DMS153 (cell line): Measurements from ENCODE around the gene EEFSEC.

Experiments used
- DNase-seq: peaks from one replicate; lab custom pipeline; 2025; lab: John Stamatoyannopoulos, UW

Gene EEFSEC

DNA sequence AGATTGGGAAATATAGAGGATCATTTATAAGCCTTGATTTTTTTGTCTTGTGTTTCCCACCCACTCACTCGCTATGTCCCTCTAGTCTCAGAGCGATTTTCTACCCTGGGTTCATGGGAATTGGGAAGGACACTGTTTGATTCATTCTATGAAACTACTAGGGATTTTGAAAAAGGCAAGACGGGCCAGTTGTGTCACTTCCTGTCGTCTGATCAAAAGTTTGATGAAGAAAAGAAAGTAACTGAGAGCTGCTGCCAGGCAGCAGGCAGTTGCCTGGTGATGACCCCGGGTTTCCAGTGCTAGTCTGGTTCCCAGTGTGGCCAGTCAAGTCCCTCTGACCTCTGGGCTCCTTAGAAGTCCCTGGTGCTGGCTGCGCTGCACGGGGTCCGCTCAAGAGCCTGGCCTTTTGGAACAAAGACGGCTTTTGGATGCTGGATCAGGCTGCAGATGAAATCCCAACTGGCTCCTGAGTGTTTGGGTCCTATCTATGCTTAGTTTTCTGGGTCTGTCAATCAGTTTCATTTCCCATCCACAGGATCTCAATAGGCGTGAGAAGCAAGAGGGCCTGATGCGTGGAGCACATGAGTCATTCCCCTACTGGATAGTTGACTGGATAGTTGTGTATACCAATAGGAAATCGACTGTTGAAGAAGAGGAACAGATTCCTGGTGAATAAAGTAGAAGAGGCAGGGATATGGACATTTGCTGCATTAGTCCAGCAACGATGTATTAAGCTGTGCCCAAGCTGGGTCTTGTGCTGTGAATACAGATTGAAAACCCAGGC, 89.7 kb downstream of the EEFSEC start:
- DNase-seq, result no peak

- no peak for DNase-seq
Observed at GRCh38 chr3:128243602-128244504, 90.6 kb downstream of the EEFSEC start.

GRCh38 chr3:128245460-128245859, 92.2 kb downstream of the EEFSEC start:
- DNase-seq, result no peak

DNA sequence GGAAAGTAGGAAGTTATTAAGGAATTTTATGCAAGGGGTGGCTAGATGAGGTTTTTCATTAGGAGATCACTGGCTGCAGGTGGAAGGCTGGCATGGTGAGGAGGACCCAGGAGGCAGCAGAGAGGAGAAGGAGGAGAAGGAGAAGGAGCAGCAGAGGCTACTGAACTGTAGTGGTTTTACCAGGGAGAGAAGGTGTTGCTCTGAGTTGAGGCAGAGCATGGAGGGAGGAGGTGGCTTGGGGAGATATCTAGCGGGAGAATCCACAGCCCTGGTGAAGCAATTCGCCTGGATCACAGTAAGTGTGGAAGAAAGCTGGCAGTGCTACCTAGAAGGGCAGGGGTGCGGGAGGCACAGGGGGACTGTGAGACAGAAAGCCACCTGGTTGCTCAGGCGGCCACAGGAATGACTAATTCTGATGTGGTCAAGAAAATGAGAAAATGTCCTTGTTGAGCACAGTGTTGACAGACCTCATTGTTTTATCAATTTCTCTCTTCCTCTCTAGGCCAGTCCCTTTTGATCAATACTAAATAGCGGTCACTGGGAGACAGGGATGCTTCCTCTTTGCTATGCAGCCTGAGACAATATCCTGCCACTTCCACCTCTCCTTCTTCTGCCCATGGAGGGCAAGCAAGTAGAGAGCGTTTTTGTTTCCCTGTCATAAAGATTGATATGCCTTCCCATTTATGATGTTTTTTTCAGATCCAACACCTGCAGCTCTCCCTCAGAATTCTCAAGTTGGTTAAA, 94.6 kb downstream of the EEFSEC start:
- DNase-seq, result peak; percentile 28

DNA sequence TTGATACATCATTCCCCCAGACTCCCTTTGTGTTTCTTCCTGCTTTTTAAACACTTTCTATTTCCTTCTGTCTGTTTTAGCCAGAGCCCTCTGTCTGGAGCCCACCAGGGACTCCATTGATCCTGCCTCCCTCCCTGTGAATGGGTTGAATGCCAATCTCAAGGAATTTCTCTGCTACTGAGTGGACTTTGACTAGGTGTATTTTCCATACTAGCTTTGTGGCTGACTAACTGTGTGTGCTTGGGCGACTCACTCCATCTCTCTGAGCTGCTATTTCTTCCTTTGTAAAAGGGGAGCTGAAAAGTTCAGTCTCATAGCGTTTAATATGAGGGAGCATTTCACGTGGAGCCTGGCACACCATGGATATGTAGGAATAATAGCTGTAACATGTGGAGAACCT, 98.8 kb downstream of the EEFSEC start:
- no peak for DNase-seq

- DNase-seq, result no peak
Observed at GRCh38 chr3:128253150-128253549, 99.9 kb downstream of the EEFSEC start.

- no peak for DNase-seq
Observed at GRCh38 chr3:128254066-128254590, 100.8 kb downstream of the EEFSEC start.

GRCh38 chr3:128254967-128255366, 101.7 kb downstream of the EEFSEC start:
- DNase-seq, result no peak

DNA sequence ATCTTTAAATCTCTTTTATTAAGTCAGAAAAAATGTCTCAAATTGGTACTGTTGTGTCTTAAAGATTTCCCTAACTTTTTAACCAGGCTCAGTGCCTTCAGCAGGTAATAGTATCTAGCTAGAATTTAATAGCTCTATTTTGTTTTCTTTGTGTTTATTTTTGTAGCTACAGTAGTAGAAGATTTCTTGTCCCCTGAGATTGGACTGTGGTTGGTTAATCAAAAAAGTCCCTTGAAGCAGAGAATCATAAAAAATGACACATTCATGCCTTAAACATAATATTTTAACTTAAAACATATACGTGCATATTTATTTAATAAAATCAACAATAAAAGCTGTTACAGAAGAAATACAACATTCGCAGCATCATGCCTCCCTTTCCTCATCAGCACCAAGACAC, 102.8 kb downstream of the EEFSEC start:
- no peak for DNase-seq

GRCh38 chr3:128257632-128258031, 104.4 kb downstream of the EEFSEC start:
- DNase-seq, result no peak

- no peak for DNase-seq
Observed at GRCh38 chr3:128260275-128260674, 107.0 kb downstream of the EEFSEC start.

GRCh38 chr3:128262457-128262856, 109.2 kb downstream of the EEFSEC start:
- no peak for DNase-seq

DNA sequence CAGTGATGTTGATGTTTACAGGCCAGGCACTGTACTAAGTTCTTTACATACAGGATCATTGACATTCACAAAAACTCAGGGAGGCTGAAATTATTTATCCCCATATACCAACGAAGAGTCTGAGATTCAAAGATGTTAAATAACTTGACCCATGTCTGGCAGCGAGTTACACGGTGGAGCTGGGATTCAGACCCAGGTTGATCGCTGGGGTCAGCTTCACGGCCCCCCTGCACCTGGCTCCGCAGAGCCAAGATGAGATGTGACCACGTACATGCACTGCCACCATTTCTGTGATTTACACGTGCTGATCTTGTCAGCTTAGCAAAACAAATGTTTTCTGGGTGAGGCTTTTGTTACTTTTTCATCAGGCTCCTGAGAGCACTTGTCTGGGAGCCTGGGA, 109.8 kb downstream of the EEFSEC start:
- DNase-seq, result no peak

GRCh38 chr3:128263946-128264345, 110.7 kb downstream of the EEFSEC start:
- no peak for DNase-seq

GRCh38 chr3:128266453-128266852, 113.2 kb downstream of the EEFSEC start:
- no peak for DNase-seq

DNA sequence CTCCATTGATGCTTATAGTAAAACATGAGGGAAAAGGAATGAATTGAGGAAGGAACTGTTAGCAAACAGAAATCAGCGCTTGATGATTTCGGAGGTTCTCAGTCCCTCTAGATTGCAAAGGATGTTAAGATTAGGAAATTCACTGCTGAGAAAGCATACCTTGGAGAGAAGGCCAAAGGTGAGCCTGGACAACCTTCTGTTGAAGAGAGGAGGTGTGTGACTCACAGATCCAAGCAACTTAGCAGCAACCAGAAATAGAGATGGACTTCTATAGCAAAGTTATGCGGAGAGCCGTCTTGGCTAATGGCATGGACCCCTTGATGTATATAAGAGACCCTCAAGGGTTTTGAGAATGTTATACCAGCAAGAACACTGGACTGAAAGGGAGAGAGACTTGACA, 114.3 kb downstream of the EEFSEC start:
- no peak for DNase-seq

- DNase-seq, result no peak
Observed at GRCh38 chr3:128269006-128269775, 115.9 kb downstream of the EEFSEC start.

DNA sequence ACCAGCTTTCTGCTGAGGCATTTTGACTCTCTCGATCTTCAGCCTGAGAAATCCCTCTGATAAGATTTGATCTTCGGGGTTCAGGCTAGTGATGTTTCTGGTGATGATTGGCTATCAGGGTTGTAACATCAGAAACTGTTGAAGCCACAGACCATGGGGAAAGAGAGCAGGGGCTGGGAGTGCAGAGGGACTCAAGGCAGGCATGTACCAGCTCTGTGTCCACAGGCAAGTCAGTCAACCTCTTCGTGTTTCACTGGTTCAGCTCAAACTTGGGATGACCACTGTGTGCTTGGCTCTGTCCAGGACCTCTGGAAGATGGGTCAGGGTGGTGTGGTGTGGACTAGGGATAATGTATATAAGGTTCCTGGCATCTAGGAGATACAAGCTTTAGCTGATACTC, 116.5 kb downstream of the EEFSEC start:
- DNase-seq, result no peak

DNA sequence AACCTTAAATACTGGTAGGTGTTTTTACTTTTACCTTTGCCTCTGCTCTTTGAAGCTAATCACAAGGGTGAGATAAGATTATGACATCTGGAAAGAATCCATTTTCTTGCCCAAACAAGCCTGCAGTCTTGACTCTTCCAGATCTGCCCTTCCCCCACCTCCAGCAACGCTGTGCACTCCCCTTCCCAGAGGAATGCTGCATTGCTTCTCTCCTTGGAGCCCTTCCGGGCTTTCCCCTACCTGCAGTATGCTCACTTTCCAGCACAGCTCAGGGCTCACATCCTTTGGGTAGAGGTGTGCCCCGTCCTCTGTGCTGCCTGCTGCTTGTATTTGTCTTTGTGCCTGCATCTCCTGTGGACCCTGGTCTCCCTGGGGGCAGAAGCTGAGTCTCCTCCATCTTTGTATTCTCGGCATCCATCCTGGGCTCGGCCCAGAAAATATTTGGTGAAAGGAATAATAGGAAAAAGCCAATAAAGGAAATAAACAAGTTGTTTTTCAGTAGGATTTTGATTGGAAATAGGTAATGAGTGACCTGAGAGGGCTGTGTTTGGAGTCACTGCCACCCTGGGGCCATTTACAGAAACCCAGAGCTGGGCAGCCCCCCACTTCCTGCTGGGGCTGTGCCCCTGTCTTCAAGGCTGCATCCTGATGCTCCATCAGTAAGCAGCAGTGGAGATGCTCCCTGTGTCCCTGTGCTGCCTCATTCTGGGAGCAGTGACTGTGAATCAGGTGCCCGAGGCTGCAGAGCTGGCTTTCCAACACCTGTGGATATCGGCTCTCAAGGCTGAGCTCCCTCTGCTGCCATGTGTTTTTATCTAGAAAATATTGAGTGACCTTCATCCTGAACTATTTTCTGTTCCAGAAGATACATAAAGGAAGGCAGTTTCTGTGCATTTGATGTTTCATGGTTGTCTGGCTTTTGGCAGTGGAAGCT, 117.5 kb downstream of the EEFSEC start:
- no peak for DNase-seq
